Upper lobe of right lung (tissue), 1 donor: ENCODE data around the gene PPP2R5E. TPM values are rescaled to one million over a fixed set of nuclear protein-coding genes. Genes with fewer than 3 reads are reported as not detected.

Source experiments
- ATAC-seq: fragments of 200-7000 bp; cut with Tn5 transposase; one replicate; pipeline ENCODE4 v1.9.1; 2020; ENCODE audit warnings: mild to moderate bottlenecking, moderate library complexity
- DNase-seq: peaks from one replicate; pipeline ENCODE4 v3.0.0-alpha.2; 2020
- H3K27ac ChIP-seq: fragments of 200-600 bp; one replicate; pipeline ENCODE4 v1.8.0; 2022
- H3K27me3 ChIP-seq: fragments of 200-600 bp; one replicate; pipeline ENCODE4 v1.8.0; 2022; ENCODE audit warnings: mild to moderate bottlenecking
- H3K36me3 ChIP-seq: fragments of 200-600 bp; one replicate; pipeline ENCODE4 v1.8.0; 2022
- H3K4me1 ChIP-seq: fragments of 200-600 bp; one replicate; pipeline ENCODE4 v1.8.0; 2022
- H3K4me3 ChIP-seq: fragments of 200-600 bp; one replicate; pipeline ENCODE4 v1.8.0; 2022; ENCODE audit warnings: mild to moderate bottlenecking
- H3K9me3 ChIP-seq: fragments of 200-600 bp; one replicate; pipeline ENCODE4 v1.8.0; 2022
- intact Hi-C: fragments of 100-400 bp; cut with DNase I; formaldehyde crosslinking; loops from one replicate; pipeline ENCODE4 v1.11.0; 2022
- total RNA-seq: library from RNA; stranded (reverse); fragmentation: NEBNext Ultra II Directional; extraction: Animal tissue kit (Norgen Biotek cat#: 25700); gene quantifications from one replicate; pipeline ENCODE4 v1.2.1, GENCODE V29; 2021
- TF ChIP-seq, protein P1 (sequence below): fragments of 200-600 bp; IDR thresholded peaks from one replicate; pipeline ENCODE4 v1.8.0; 2022; ENCODE audit warnings: antibody characterized with exemption
- donor health status: DM: no; HTN: yes; CAD: no; lungs with severe emphysema.

The PPP2R5E gene
- total RNA-seq, 1 donor from 2014 or later: 46.0 TPM

DNA sequence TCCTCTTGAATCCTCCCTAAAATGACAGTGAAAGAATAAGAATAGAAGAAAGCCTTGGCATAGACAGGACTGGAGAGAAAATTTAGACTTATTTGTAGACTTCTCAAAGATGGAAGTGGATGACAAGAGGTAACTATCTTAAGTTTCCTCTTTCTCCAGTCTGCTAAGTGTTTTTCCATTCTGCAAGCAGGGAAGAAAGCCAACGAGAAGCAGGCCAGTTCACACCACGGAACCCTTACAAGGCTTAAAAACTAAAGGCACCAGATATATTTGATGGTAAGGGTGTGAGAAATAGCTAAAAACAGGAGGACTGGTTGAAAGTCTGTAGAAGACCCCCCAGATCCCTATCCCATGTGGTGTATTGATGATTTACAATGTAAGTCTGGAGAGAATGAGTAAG, 141.5 kb downstream of the PPP2R5E start:
- intact Hi-C loops: no loop called here
- Histone ChIP-seq H3K27ac (no peak overlapping the region), H3K9me3 (no peaks in the 10 kb centered on the region), H3K4me3 (no peak overlapping the region), H3K36me3 (no peaks in the 10 kb centered on the region), H3K4me1 (no peaks in the 10 kb centered on the region), H3K27me3 (no peaks in the 10 kb centered on the region)
- TF ChIP-seq, protein P1, sequence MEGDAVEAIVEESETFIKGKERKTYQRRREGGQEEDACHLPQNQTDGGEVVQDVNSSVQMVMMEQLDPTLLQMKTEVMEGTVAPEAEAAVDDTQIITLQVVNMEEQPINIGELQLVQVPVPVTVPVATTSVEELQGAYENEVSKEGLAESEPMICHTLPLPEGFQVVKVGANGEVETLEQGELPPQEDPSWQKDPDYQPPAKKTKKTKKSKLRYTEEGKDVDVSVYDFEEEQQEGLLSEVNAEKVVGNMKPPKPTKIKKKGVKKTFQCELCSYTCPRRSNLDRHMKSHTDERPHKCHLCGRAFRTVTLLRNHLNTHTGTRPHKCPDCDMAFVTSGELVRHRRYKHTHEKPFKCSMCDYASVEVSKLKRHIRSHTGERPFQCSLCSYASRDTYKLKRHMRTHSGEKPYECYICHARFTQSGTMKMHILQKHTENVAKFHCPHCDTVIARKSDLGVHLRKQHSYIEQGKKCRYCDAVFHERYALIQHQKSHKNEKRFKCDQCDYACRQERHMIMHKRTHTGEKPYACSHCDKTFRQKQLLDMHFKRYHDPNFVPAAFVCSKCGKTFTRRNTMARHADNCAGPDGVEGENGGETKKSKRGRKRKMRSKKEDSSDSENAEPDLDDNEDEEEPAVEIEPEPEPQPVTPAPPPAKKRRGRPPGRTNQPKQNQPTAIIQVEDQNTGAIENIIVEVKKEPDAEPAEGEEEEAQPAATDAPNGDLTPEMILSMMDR: no peak
- ATAC-seq (no peak), DNase-seq (no peak)

DNA sequence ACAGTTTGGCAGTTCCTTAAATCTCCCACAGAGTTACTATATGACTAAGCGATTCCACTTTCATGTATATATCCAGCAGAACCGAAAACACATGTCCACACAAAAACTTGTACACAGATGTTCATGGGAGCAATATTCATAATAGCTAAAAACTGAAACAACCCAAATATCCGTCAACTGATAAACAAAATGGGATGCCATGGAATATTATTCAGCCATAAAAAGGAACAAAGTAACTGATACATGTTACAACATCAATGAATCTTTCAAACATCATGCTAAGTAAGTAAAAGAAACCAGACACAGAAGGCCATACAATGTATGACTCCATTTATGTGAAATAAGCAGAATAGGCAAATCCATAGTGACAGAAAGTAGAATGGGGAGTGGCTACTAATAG, 144.2 kb downstream of the PPP2R5E start:
- intact Hi-C loops: no loop called here
- Histone ChIP-seq H3K27me3 (no peaks in the 10 kb centered on the region), H3K27ac (no peak overlapping the region), H3K9me3 (no peaks in the 10 kb centered on the region), H3K36me3 (peaks cover 9% of the 10 kb centered on the region), H3K4me1 (no peaks in the 10 kb centered on the region), H3K4me3 (no peak overlapping the region)
- TF ChIP-seq, protein P1: no peak
- DNase-seq (no peak), ATAC-seq (no peak)

DNA sequence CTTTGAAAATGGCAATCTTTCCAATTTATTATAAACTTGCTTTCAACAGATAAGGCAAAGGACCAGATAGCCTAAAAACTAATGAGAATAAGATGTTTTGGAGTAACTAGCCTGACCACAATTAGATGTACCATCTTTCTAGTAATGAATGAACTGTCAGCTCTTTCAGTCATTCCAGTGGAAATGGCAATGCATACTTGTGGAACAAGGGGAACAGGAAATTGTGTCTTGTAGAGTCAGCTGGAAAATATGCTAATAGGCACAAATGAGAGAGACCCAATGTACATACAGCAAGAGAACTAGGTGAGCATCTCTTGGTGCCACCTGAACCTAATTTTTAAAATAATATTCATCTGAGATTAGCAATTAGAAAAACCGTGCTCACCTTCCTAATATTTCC, 148.3 kb downstream of the PPP2R5E start:
- ATAC-seq (no peak), DNase-seq (no peak)
- Histone ChIP-seq H3K36me3 (peaks cover 37% of the 10 kb centered on the region), H3K27ac (no peak overlapping the region), H3K27me3 (no peaks in the 10 kb centered on the region), H3K9me3 (no peaks in the 10 kb centered on the region), H3K4me1 (no peaks in the 10 kb centered on the region), H3K4me3 (no peak overlapping the region)
- TF ChIP-seq, protein P1: no peak
- intact Hi-C loops: no loop called here

DNA sequence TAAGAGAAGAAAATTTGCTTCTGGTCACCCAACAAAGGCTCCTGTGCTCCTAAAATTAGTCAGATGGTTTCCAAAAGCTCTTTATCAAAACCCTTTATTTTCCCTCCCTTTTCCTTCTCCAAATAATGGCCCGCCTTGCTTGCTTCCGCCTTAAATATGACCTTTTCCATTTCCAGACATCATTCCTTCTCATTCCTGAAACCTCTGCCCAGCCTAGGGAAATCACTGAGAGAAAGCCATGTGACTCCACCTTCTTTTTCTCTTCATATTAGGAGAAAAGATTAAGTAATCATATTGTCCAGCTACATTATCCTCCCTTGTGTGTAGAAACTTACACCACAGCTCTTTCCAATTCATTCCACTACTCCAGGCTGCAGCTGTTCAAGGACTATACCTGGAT, 148.7 kb downstream of the PPP2R5E start:
- DNase-seq (no peak), ATAC-seq (no peak)
- Histone ChIP-seq H3K4me3 (no peak overlapping the region), H3K27me3 (no peaks in the 10 kb centered on the region), H3K9me3 (no peaks in the 10 kb centered on the region), H3K4me1 (no peaks in the 10 kb centered on the region), H3K27ac (no peak overlapping the region), H3K36me3 (peaks cover 41% of the 10 kb centered on the region)
- TF ChIP-seq, protein P1: no peak
- intact Hi-C loops: no loop called here

DNA sequence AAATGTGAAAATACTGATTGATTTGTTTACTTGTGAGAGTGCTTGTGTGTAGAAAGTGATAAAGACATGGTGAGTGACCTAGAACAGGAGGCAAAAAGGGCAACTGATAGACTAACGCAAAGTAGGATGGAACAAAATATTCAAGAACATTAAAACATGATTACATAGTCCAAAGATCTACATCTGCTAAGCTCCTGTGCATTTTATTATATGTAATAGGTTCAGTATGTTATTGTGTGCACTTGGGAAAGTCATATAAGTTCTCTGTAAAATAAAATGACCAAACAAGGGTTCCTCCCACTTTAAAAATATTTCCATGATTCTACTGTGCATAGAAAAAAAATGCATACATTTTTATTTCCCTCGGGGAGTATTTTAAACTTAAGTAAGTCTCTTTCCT, 150.2 kb downstream of the PPP2R5E start:
- Histone ChIP-seq H3K27me3 (no peaks in the 10 kb centered on the region), H3K36me3 (peaks cover 48% of the 10 kb centered on the region), H3K27ac (no peak overlapping the region), H3K4me1 (no peaks in the 10 kb centered on the region), H3K4me3 (no peak overlapping the region), H3K9me3 (no peaks in the 10 kb centered on the region)
- ATAC-seq (no peak), DNase-seq (no peak)
- TF ChIP-seq, protein P1: no peak
- intact Hi-C loops: no loop called here

DNA sequence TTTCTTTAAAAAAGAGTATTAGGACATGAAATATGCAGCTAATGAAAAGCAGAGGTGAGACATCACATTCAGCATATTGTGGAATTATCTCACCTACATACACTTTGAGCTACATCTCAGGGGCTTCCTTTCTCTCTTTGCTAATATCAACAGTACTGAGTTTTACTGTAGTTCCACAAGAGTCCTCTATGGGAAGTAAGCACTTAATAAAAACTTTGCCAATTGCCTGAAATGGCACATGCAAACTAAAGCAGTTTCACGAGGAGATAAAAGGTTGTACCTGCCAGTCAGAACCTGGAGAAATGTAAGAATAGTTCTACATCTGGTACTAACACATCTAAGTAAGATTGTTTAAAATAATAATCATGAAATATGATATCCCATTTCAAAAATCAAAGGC, 150.9 kb downstream of the PPP2R5E start:
- Histone ChIP-seq H3K36me3 (peaks cover 54% of the 10 kb centered on the region), H3K27me3 (no peaks in the 10 kb centered on the region), H3K4me3 (no peak overlapping the region), H3K9me3 (no peaks in the 10 kb centered on the region), H3K27ac (no peak overlapping the region), H3K4me1 (no peaks in the 10 kb centered on the region)
- TF ChIP-seq, protein P1: no peak
- DNase-seq (no peak), ATAC-seq (no peak)
- intact Hi-C loops: no loop called here
